GM23248 (cell line): ENCODE results near the gene C10orf90. TPM values are rescaled to one million over a fixed set of nuclear protein-coding genes. Genes with fewer than 3 reads are reported as not detected.
A peak's percentile ranks its signal among the peaks of the same experiment; 100 is the strongest.

Experiments used
- DNase-seq: peaks from one replicate; pipeline ENCODE4 v3.0.0-alpha.2; 2015
- H2AFZ ChIP-seq: fragments of 200-600 bp; sonication (generic); 2 replicates; pipeline ENCODE4 v1.6.1; 2016; ENCODE audit warnings: antibody characterized with exemption
- H3F3A ChIP-seq: fragments of 200-600 bp; sonication (generic); 2 replicates; pipeline ENCODE4 v1.6.1; 2016; ENCODE audit warnings: mild to moderate bottlenecking, antibody characterized with exemption, mixed run types; ENCODE audit not compliant: insufficient read depth
- H3K27ac ChIP-seq: fragments of 200-600 bp; sonication (generic); 2 replicates; pipeline ENCODE4 v1.5.1; 2016; ENCODE audit warnings: mild to moderate bottlenecking
- H3K27me3 ChIP-seq: fragments of 200-600 bp; sonication (generic); replicated peaks from 2 replicates; pipeline ENCODE4 v1.6.1; 2016; ENCODE audit warnings: mild to moderate bottlenecking; ENCODE audit not compliant: insufficient read depth
- H3K36me3 ChIP-seq: fragments of 200-600 bp; sonication (generic); 2 replicates; pipeline ENCODE4 v1.6.1; 2016; ENCODE audit warnings: low read depth, mild to moderate bottlenecking
- H3K4me1 ChIP-seq: fragments of 200-600 bp; sonication (generic); 2 replicates; pipeline ENCODE4 v1.6.1; 2016; ENCODE audit warnings: mild to moderate bottlenecking; ENCODE audit not compliant: insufficient read depth
- H3K4me2 ChIP-seq: fragments of 200-600 bp; sonication (generic); one replicate; pipeline ENCODE4 v1.6.1; 2016; ENCODE audit warnings: mild to moderate bottlenecking; ENCODE audit not compliant: unreplicated experiment
- H3K4me3 ChIP-seq: fragments of 200-600 bp; sonication (generic); 2 replicates; pipeline ENCODE4 v1.5.1; 2016; ENCODE audit warnings: mild to moderate bottlenecking
- H3K79me2 ChIP-seq: fragments of 200-600 bp; sonication (generic); 2 replicates; pipeline ENCODE4 v1.6.1; 2016; ENCODE audit warnings: mild to moderate bottlenecking; ENCODE audit not compliant: insufficient read depth
- H3K9ac ChIP-seq: fragments of 200-600 bp; sonication (generic); 2 replicates; pipeline ENCODE4 v1.6.1; 2016; ENCODE audit warnings: mild to moderate bottlenecking
- H3K9me2 ChIP-seq: fragments of 200-600 bp; sonication (generic); 2 replicates; pipeline ENCODE4 v1.6.1; 2016; ENCODE audit warnings: mixed run types, mild to moderate bottlenecking, moderate library complexity; ENCODE audit not compliant: insufficient read depth
- H3K9me3 ChIP-seq: fragments of 200-600 bp; sonication (generic); one replicate; pipeline ENCODE4 v1.6.1; 2017; ENCODE audit warnings: low read depth
- H4K20me1 ChIP-seq: fragments of 200-600 bp; sonication (generic); 2 replicates; pipeline ENCODE4 v1.6.0; 2016; ENCODE audit not compliant: insufficient read depth
- EZH2 ChIP-seq: fragments of 200-600 bp; sonication (generic); IDR thresholded peaks from 2 replicates; pipeline ENCODE4 v1.6.1; 2018; ENCODE audit warnings: antibody characterized with exemption, mild to moderate bottlenecking; ENCODE audit not compliant: insufficient read depth, poor library complexity, severe bottlenecking
- EZH2phosphoT487 ChIP-seq: fragments of 200-600 bp; sonication (generic); IDR thresholded peaks from 2 replicates; pipeline ENCODE4 v1.6.1; 2018; ENCODE audit warnings: antibody characterized with exemption, moderate library complexity, mild to moderate bottlenecking, low read depth; ENCODE audit not compliant: insufficient read depth
- WGBS, 2 experiments: methylation state at CpG; one replicate each; pipeline ENCODE4 v1.1.6; 2015 to 2017; ENCODE audit warnings: low lambda C conversion rate in 2 of 2, low coverage in 1 of 2; ENCODE audit errors: missing lambda C conversion rate in 2 of 2; 5-methylcytosine and 5-hydroxymethylcytosine counted together
- in situ Hi-C: fragments of 300-500 bp; cut with MboI; formaldehyde crosslinking; loops from 2 replicates; pipeline ENCODE4 v1.15.0; 2020
- polyA plus RNA-seq: library from polyadenylated mRNA; unstranded; fragments of >200 nt; fragmentation: Nextera tagmentation; extraction: Ambion mirVana; gene quantifications from 2 replicates; pipeline ENCODE4 v1.2.1, GENCODE V29; 2016
- total RNA-seq: library from RNA; depleted of rRNA; stranded (reverse); fragments of >200 nt; shearing (Covaris generic); gene quantifications from 2 replicates; pipeline ENCODE4 v1.2.3, GENCODE V29; 2014

The C10orf90 gene
- total and polyA plus RNA-seq, 2 experiments from 2014 or later, result 0.22 to 0.71 TPM

DNA sequence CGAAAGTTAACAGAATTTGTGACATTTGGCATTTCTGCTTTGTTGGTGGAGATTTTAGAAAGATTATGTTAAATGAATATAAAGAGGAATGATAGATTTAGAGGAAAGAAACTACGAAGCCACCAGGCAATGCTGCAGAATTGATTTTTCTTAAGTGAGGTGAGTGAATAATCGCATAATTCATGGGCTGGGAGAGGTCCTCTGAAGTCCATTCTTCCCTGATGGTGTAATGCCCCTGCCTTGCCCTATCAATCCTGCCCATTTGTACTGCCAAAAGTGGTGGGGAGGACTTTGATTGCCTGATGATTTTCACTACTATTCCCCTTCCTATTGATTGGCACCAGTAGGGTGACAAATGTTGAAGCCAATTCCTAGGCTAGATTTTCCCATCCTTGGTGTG is 125.9 kb downstream of the C10orf90 start:
- no peaks in the 10 kb centered on the region for H3K9me2 ChIP-seq
- H3K4me2 ChIP-seq, result no peak overlapping the region
- no peak overlapping the region for H3K27ac ChIP-seq
- in situ Hi-C loops, result no loop called here
- H3K4me3 ChIP-seq, result no peak overlapping the region
- no peaks in the 10 kb centered on the region for H3K9me3 ChIP-seq
- 31 to 36% methylated on average over 3 of the region's 3 CpGs for WGBS, 2 experiments
- no peaks in the 10 kb centered on the region for H3K4me1 ChIP-seq
- H3K9ac ChIP-seq, result no peak overlapping the region
- no peaks in the 10 kb centered on the region for H3K36me3 ChIP-seq
- H3K27me3 ChIP-seq, result peaks cover 41% of the 10 kb centered on the region
- H4K20me1 ChIP-seq, result no peaks in the 10 kb centered on the region
- no peak for TF ChIP-seq EZH2phosphoT487
- TF ChIP-seq EZH2, result no peak
- H3F3A ChIP-seq, result no peaks in the 10 kb centered on the region
- DNase-seq, result no peak
- no peak overlapping the region for H2AFZ ChIP-seq
- no peaks in the 10 kb centered on the region for H3K79me2 ChIP-seq

- in situ Hi-C loops, result no loop called here
- no peak overlapping the region for H3K27ac ChIP-seq
- DNase-seq, result peak; percentile 18
- no peaks in the 10 kb centered on the region for H4K20me1 ChIP-seq
- H3K27me3 ChIP-seq, result peaks cover 26% of the 10 kb centered on the region
- H3K4me1 ChIP-seq, result no peaks in the 10 kb centered on the region
- H3K9me2 ChIP-seq, result no peaks in the 10 kb centered on the region
- H3K4me3 ChIP-seq, result no peak overlapping the region
- TF ChIP-seq EZH2, result no peak
- TF ChIP-seq EZH2phosphoT487, result no peak
- H3K9ac ChIP-seq, result no peak overlapping the region
- no peak overlapping the region for H3K4me2 ChIP-seq
- no peaks in the 10 kb centered on the region for H3K36me3 ChIP-seq
- no peaks in the 10 kb centered on the region for H3K79me2 ChIP-seq
- H2AFZ ChIP-seq, result no peak overlapping the region
- no peaks in the 10 kb centered on the region for H3K9me3 ChIP-seq
- WGBS, 2 experiments, result 25 to 36% methylated on average over 5 of the region's 5 CpGs
- no peaks in the 10 kb centered on the region for H3F3A ChIP-seq
Measured at GRCh38 chr10:126538439-126539135, 131.9 kb downstream of the C10orf90 start.

DNA sequence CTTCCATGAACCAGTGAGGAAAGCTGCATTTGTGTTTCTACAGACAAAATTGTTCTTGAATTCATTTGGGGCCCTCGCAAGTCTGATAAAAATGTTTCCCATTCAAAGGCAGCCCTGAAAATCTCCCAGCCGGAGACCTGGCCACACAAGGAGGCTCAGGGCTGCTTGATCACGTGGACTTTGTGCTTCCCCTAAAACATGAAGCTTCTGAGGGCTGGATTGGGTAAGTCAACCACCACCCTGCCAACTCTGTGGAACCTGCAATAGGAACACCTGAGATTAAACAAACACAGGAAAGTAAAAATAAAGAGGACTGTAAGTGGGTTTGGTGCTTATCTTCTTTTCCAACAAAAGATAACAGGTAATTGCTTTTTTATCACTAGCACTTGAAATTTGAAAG is 133.8 kb downstream of the C10orf90 start:
- DNase-seq, result no peak
- peaks cover 21% of the 10 kb centered on the region for H3K27me3 ChIP-seq
- no peaks in the 10 kb centered on the region for H3F3A ChIP-seq
- H3K9me2 ChIP-seq, result no peaks in the 10 kb centered on the region
- no peak overlapping the region for H2AFZ ChIP-seq
- no peaks in the 10 kb centered on the region for H4K20me1 ChIP-seq
- no peak overlapping the region for H3K27ac ChIP-seq
- H3K9ac ChIP-seq, result no peak overlapping the region
- no peak overlapping the region for H3K4me3 ChIP-seq
- in situ Hi-C loops, result no loop called here
- no peaks in the 10 kb centered on the region for H3K9me3 ChIP-seq
- no peaks in the 10 kb centered on the region for H3K36me3 ChIP-seq
- TF ChIP-seq EZH2 (no peak), EZH2phosphoT487 (no peak)
- H3K4me2 ChIP-seq, result no peak overlapping the region
- no peaks in the 10 kb centered on the region for H3K79me2 ChIP-seq
- no peaks in the 10 kb centered on the region for H3K4me1 ChIP-seq
- 57 to 58% methylated on average over 3 of the region's 3 CpGs for WGBS, 2 experiments

- no peaks in the 10 kb centered on the region for H3K4me1 ChIP-seq
- no peak overlapping the region for H3K9ac ChIP-seq
- no peaks in the 10 kb centered on the region for H3K36me3 ChIP-seq
- H3K4me3 ChIP-seq, result no peak overlapping the region
- no peak overlapping the region for H3K4me2 ChIP-seq
- no peaks in the 10 kb centered on the region for H3K9me2 ChIP-seq
- no peaks in the 10 kb centered on the region for H3K79me2 ChIP-seq
- no peaks in the 10 kb centered on the region for H4K20me1 ChIP-seq
- H3F3A ChIP-seq, result no peaks in the 10 kb centered on the region
- H2AFZ ChIP-seq, result no peak overlapping the region
- in situ Hi-C loops, result no loop called here
- TF ChIP-seq EZH2phosphoT487, result no peak
- no peak for TF ChIP-seq EZH2
- 44 to 46% methylated on average over 10 of the region's 10 CpGs for WGBS, 2 experiments
- peak; percentile 56 for DNase-seq
- H3K27me3 ChIP-seq, result peaks cover 21% of the 10 kb centered on the region
- H3K27ac ChIP-seq, result no peak overlapping the region
- H3K9me3 ChIP-seq, result no peaks in the 10 kb centered on the region
Measured at GRCh38 chr10:126536148-126536547, 134.3 kb downstream of the C10orf90 start.

DNA sequence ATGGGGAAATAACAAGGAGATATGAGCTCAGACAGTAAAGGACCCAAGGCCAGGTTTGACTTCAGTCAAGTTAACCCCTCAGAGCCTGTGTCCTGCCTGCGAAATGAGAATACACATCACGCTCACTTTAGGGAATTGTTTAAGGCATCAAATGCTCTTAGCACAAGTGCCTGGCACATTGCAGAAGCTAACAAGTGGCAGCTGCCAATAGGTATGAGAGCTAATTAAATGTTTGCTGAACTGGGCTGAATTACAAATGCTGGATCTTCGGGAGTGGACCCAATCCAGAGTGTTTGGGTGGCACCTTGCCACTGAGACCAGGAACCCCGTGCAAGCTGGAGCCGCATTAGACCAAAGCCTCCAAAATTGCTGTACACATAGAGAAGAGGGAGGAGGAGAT is 136.8 kb downstream of the C10orf90 start:
- Histone ChIP-seq H3K4me3 (no peak overlapping the region), H3K79me2 (no peaks in the 10 kb centered on the region), H2AFZ (no peak overlapping the region), H3K9me3 (no peaks in the 10 kb centered on the region), H4K20me1 (no peaks in the 10 kb centered on the region), H3K9me2 (no peaks in the 10 kb centered on the region), H3K27me3 (peaks cover 25% of the 10 kb centered on the region), H3K4me2 (no peak overlapping the region), H3K36me3 (no peaks in the 10 kb centered on the region), H3K27ac (no peak overlapping the region), H3K9ac (no peak overlapping the region), H3K4me1 (no peaks in the 10 kb centered on the region), H3F3A (no peaks in the 10 kb centered on the region)
- in situ Hi-C loops, result no loop called here
- no peak for DNase-seq
- 32 to 43% methylated on average over 5 of the region's 5 CpGs for WGBS, 2 experiments
- no peak for TF ChIP-seq EZH2
- no peak for TF ChIP-seq EZH2phosphoT487
